GM12878 (cell line): ENCODE measurements around the gene SLA2. TPM values are rescaled to one million over a fixed set of nuclear protein-coding genes. Genes with fewer than 3 reads are reported as not detected.

Experiments
- ATAC-seq: fragments of 200-7000 bp; cut with Tn5 transposase; 3 replicates; pipeline ENCODE4 v1.9.1; 2020; ENCODE audit warnings: mild to moderate bottlenecking, moderate library complexity
- BruUV-seq: library from RNA; stranded (reverse); fragments of 400-500 nt; replicated peaks from 2 replicates; lab custom pipeline; 2021; lab: Mats Ljungman, UMichigan
- CTCF ChIA-PET: fragments of 300-600 bp; sonication (Branson Sonifier 250); formaldehyde crosslinking; extraction: SDS; loops from one replicate; lab custom pipeline; 2021; ENCODE audit warnings: inconsistent platforms; lab: Yijun Ruan, JAX
- POLR2A ChIA-PET: fragments of 350-600 bp; formaldehyde crosslinking; extraction: SDS; loops from one replicate; lab custom pipeline; 2021; ENCODE audit warnings: inconsistent platforms; lab: Charles Lee
- RAD21 ChIA-PET: fragments of 300-600 bp; sonication (Branson Sonifier 250); formaldehyde crosslinking; loops from one replicate; lab custom pipeline; 2023; ENCODE audit warnings: antibody characterized with exemption; ENCODE audit not compliant: unreplicated experiment; lab: Charles Lee
- SMC1A ChIA-PET: fragments of 300-600 bp; sonication (Branson Sonifier 250); formaldehyde crosslinking; loops from one replicate; lab custom pipeline; 2023; ENCODE audit not compliant: unreplicated experiment, uncharacterized antibody; lab: Charles Lee
- DNase-seq: peaks from one replicate; pipeline ENCODE4 v3.0.0-alpha.2; 2011; ENCODE audit warnings: low read depth, low spot score
- FAIRE-seq: peaks from 3 replicates; lab custom pipeline; 2011; peaks lifted over from hg19 to GRCh38; lab: Jason Lieb, UNC
- H2AFZ ChIP-seq: 2 replicates; pipeline ENCODE4 v1.6.0; 2011; ENCODE audit warnings: low read depth, low read length, control low read depth; ENCODE audit not compliant: control insufficient read depth
- H3K27ac ChIP-seq: 2 replicates; pipeline ENCODE4 v1.5.1; 2011; ENCODE audit warnings: control low read depth; ENCODE audit not compliant: control insufficient read depth, insufficient read depth
- H3K27me3 ChIP-seq, 2 experiments: replicated peaks in 1 of 2; 2 replicates each; pipeline versions ENCODE4 v1.6.0 to v1.6.1; 2011; ENCODE audit warnings: low read length in 1 of 2; ENCODE audit not compliant: control insufficient read depth in 2 of 2, insufficient read depth in 2 of 2
- H3K36me3 ChIP-seq, 2 experiments: 2 replicates each; pipeline ENCODE4 v1.5.1; 2011; ENCODE audit warnings: low read length in 1 of 2; ENCODE audit not compliant: control insufficient read depth in 2 of 2, insufficient read depth in 2 of 2
- H3K4me1 ChIP-seq: 2 replicates; pipeline ENCODE4 v1.6.1; 2011; ENCODE audit warnings: mild to moderate bottlenecking, low read length, moderate library complexity, mixed read lengths; ENCODE audit not compliant: control insufficient read depth, insufficient read depth
- H3K4me2 ChIP-seq: 2 replicates; pipeline ENCODE4 v1.6.0; 2011; ENCODE audit warnings: control low read depth; ENCODE audit not compliant: control insufficient read depth, insufficient read depth
- H3K4me3 ChIP-seq: fragments of 200-600 bp; sonication (generic); 2 replicates; pipeline ENCODE4 v1.5.1; 2016
- H3K79me2 ChIP-seq: 2 replicates; pipeline ENCODE4 v1.6.0; 2011; ENCODE audit warnings: low read length; ENCODE audit not compliant: control insufficient read depth, insufficient read depth
- H3K9ac ChIP-seq: 2 replicates; pipeline ENCODE4 v1.8.0; 2011; ENCODE audit warnings: low read length, control low read depth, mixed read lengths; ENCODE audit not compliant: control insufficient read depth, insufficient read depth
- H3K9me3 ChIP-seq: replicated peaks from 3 replicates; pipeline ENCODE4 v1.5.1; 2011; ENCODE audit warnings: mild to moderate bottlenecking, low read length; ENCODE audit not compliant: control insufficient read depth, insufficient read depth
- H4K20me1 ChIP-seq: 2 replicates; pipeline ENCODE4 v1.6.0; 2011; ENCODE audit not compliant: control insufficient read depth, insufficient read depth
- ATF3 ChIP-seq: IDR thresholded peaks from 2 replicates; pipeline ENCODE4 v1.6.1; 2011; ENCODE audit warnings: low read depth, mild to moderate bottlenecking, low read length, moderate library complexity, borderline replicate concordance; ENCODE audit errors: extremely low read depth
- BCL11A ChIP-seq: IDR thresholded peaks from 2 replicates; pipeline ENCODE4 v1.6.1; 2011; ENCODE audit warnings: low read depth, low read length
- BCLAF1 ChIP-seq: fragments of 450-650 bp; IDR thresholded peaks from 2 replicates; pipeline ENCODE4 v1.6.1; 2017; ENCODE audit warnings: antibody characterized with exemption, mild to moderate bottlenecking, moderate library complexity
- CHD4 ChIP-seq: fragments of 200-600 bp; sonication (generic); IDR thresholded peaks from 2 replicates; pipeline ENCODE4 v1.6.1; 2016; ENCODE audit warnings: mild to moderate bottlenecking
- CREM ChIP-seq: IDR thresholded peaks from 2 replicates; pipeline ENCODE4 v1.6.1; 2014; ENCODE audit warnings: antibody characterized with exemption, low read depth
- DPF2 ChIP-seq: fragments of 450-650 bp; IDR thresholded peaks from 2 replicates; pipeline ENCODE4 v1.6.1; 2017; ENCODE audit warnings: mild to moderate bottlenecking
- IRF5 ChIP-seq: fragments of 450-650 bp; IDR thresholded peaks from 2 replicates; pipeline ENCODE4 v1.6.1; 2017; ENCODE audit warnings: borderline replicate concordance
- MEF2A ChIP-seq: IDR thresholded peaks from 2 replicates; pipeline ENCODE4 v1.6.1; 2011; ENCODE audit warnings: low read depth, mild to moderate bottlenecking, low read length, moderate library complexity; ENCODE audit not compliant: insufficient read depth
- MXI1 ChIP-seq: fragments of 150-350 bp; IDR thresholded peaks from 2 replicates; pipeline ENCODE4 v1.6.1; 2011; ENCODE audit warnings: low read depth, mild to moderate bottlenecking, inconsistent platforms, low read length, improper control_type of control experiment
- NFXL1 ChIP-seq: fragments of 450-650 bp; IDR thresholded peaks from 2 replicates; pipeline ENCODE4 v1.6.1; 2017; ENCODE audit warnings: antibody characterized with exemption, mild to moderate bottlenecking, borderline replicate concordance
- TARDBP ChIP-seq: IDR thresholded peaks from 2 replicates; pipeline ENCODE4 v1.6.1; 2016; ENCODE audit warnings: borderline replicate concordance
- TCF7 ChIP-seq: IDR thresholded peaks from 2 replicates; pipeline ENCODE4 v1.6.1; 2014; ENCODE audit warnings: antibody characterized with exemption, borderline replicate concordance
- USF1 ChIP-seq: IDR thresholded peaks from 2 replicates; pipeline ENCODE4 v1.6.1; 2011; ENCODE audit warnings: borderline replicate concordance, low read depth, mild to moderate bottlenecking, moderate library complexity, mixed read lengths, low read length; ENCODE audit not compliant: insufficient read depth; ENCODE audit errors: extremely low read length
- ZBED1 ChIP-seq: IDR thresholded peaks from 2 replicates; pipeline ENCODE4 v1.6.1; 2016; ENCODE audit warnings: borderline replicate concordance
- WGBS: methylation state at CpG from one replicate; pipeline ENCODE4 v1.1.6; 2016; ENCODE audit warnings: low lambda C conversion rate; ENCODE audit not compliant: insufficient replicate concordance, insufficient coverage; ENCODE audit errors: missing lambda C conversion rate; 5-methylcytosine and 5-hydroxymethylcytosine counted together
- in situ Hi-C: fragments of 300-500 bp; cut with MboI; formaldehyde crosslinking; loops from 9 replicates; pipeline ENCODE4 v1.14.3; 2018; ENCODE audit warnings: mixed read lengths
- intact Hi-C: fragments of 100-400 bp; cut with micrococcal nuclease; formaldehyde crosslinking; loops from one replicate; pipeline ENCODE4 v1.14.2; 2022; ENCODE audit not compliant: unreplicated experiment
- polyA plus RNA-seq, 11 experiments: library from polyadenylated mRNA; depleted of rRNA in 4 of 11; unstranded in 6 of 11; stranded (reverse) in 5 of 11; fragments of >200 nt; fragmentation: Nextera tagmentation in 4 of 11; fragmentation: Illumina TruSeq in 1 of 11; extraction: Ambion mirVana in 4 of 11; extraction: Trizol in 1 of 11; gene quantifications; 1 replicate in 1 of 11; 2 replicates in 10 of 11; pipeline versions ENCODE4 v1.2.1 to v1.2.3, GENCODE V29; 2011 to 2016; ENCODE audit warnings: inconsistent platforms in 2 of 11, missing spikeins in 2 of 11, low read depth in 1 of 11
- total RNA-seq, 4 experiments: library from RNA; depleted of rRNA in 3 of 4; stranded (reverse); fragments of >200 nt in 3 of 4; fragmentation: Illumina TruSeq in 1 of 4; extraction: Trizol in 1 of 4; gene quantifications; 2 replicates each; pipeline versions ENCODE4 v1.2.1 to v1.2.3, GENCODE V29; 2013 to 2021

Gene SLA2
- total and polyA plus RNA-seq, 10 of the 15 experiments (the other 5 are each of a cell fraction or from before 2014, with no cell fraction given), result 0.29 to 3.3 (median 1.4) TPM

GRCh38 chr20:36642136-36642535 is 3.9 kb downstream of the SLA2 start:
- ATAC-seq (no peak), FAIRE-seq (no peak), DNase-seq (no peak)
- ChIA-PET CTCF (interaction anchor here (0.6 kb wide), 1 partner anchor 170 kb away, joined by 3 read pairs; no protein-coding TSS in a partner anchor), SMC1A (no interaction called here), POLR2A (no interaction called here), RAD21 (interaction anchor here (0.6 kb wide), 1 partner anchor 111 kb away, joined by 3 read pairs; no protein-coding TSS in a partner anchor)
- in situ Hi-C loops, result no loop called here
- intact Hi-C loops, result no loop called here
- Histone ChIP-seq H3K9me3 (no peaks in the 10 kb centered on the region), H2AFZ (no peak overlapping the region), H3K4me3 (no peak overlapping the region), H3K9ac (no peak overlapping the region), H3K27me3 (no peaks in the 10 kb centered on the region), H3K27ac (no peak overlapping the region), H3K4me2 (no peak overlapping the region), H3K79me2 (no peaks in the 10 kb centered on the region), H3K36me3 (no peaks in the 10 kb centered on the region), H4K20me1 (no peaks in the 10 kb centered on the region), H3K4me1 (peaks cover 16% of the 10 kb centered on the region)
- TF ChIP-seq CHD4 (no peak), TCF7 (no peak), ATF3 (no peak), CREM (no peak), ZBED1 (no peak), USF1 (no peak)
- no TSS peak for BruUV-seq
- 27% methylated on average over 6 of the region's 6 CpGs for WGBS

- Histone ChIP-seq H4K20me1 (no peaks in the 10 kb centered on the region), H3K9ac (no peak overlapping the region), H2AFZ (no peak overlapping the region), H3K4me2 (no peak overlapping the region), H3K27ac (no peak overlapping the region), H3K9me3 (no peaks in the 10 kb centered on the region), H3K27me3 (no peaks in the 10 kb centered on the region), H3K79me2 (no peaks in the 10 kb centered on the region), H3K4me1 (peaks cover 16% of the 10 kb centered on the region), H3K4me3 (no peak overlapping the region), H3K36me3 (no peaks in the 10 kb centered on the region)
- FAIRE-seq (no peak), DNase-seq (no peak), ATAC-seq (no peak)
- POLR2A ChIA-PET, result interaction anchor here (0.5 kb wide), 1 partner anchor 402 kb away, joined by 6 read pairs; no protein-coding TSS in a partner anchor
- CTCF ChIA-PET, result no interaction called here
- BruUV-seq, result no TSS peak
- SMC1A ChIA-PET, result no interaction called here
- intact Hi-C loops (no loop called here), in situ Hi-C loops (no loop called here)
- RAD21 ChIA-PET, result interaction anchor here (0.6 kb wide), 1 partner anchor 111 kb away, joined by 3 read pairs; no protein-coding TSS in a partner anchor
- WGBS, result 78% methylated on average over 3 of the region's 3 CpGs
- TF ChIP-seq DPF2, result no peak
- TF ChIP-seq MEF2A, result no peak
- no peak for TF ChIP-seq TARDBP
- no peak for TF ChIP-seq IRF5
- TF ChIP-seq MXI1, result no peak
- TF ChIP-seq BCL11A, result no peak
- no peak for TF ChIP-seq BCLAF1
- TF ChIP-seq NFXL1, result no peak
Measured at GRCh38 chr20:36641506-36641843, 4.5 kb downstream of the SLA2 start.
